Forelimb muscle (tissue), 1 donor: Measurements from ENCODE around the gene SLC2A9. TPM values are rescaled to one million over a fixed set of nuclear protein-coding genes. Genes with fewer than 3 reads are reported as not detected.

Source experiments
- DNase-seq: peaks from one replicate; pipeline ENCODE4 v3.0.0-alpha.2; 2013; ENCODE audit warnings: low read depth
- polyA plus RNA-seq: library from polyadenylated mRNA; unstranded; fragments of 120-200 nt; gene quantifications from one replicate; pipeline ENCODE4 v1.2.1, GENCODE V29; 2013; ENCODE audit not compliant: insufficient read length

SLC2A9 gene
- polyA plus RNA-seq, 1 donor, result 3.4 TPM

DNA sequence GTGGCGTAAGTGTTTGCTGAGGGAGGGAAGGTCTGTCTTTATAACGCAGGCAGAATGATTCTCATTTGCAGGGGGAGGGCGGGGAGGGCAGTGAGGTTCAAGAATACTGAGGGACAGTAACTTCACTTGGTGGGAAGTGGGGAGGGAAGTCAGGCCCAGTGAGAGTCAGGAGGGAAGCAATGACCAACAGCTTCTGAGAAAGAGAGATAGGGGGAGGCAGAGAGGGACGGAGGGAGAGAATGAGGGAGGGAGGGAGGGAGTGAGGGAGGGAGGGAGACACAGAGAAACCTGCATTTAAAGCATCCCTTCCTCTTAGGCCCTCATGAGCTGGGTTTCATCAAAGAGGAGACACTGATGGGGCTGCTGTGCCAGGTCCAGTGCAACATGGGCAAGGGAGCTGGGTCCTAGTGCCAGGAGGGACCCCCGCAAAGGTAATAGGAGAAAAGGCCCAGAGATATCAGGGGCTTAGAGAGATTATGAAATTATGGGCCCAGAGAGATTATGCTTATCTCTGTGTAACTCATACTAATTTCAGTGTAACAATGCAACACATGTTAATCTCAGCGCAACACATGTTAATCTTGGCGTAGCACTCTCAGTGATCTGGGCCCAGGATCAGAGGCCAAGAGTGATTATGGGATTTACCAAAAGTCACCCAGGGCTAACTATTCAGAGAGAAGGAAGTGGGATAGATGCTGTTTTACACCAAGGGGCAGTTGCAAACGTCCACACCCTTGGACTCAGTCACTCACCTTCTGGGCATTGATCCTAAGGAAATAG lies 127.8 kb downstream of the SLC2A9 start:
- DNase-seq, result no peak

DNA sequence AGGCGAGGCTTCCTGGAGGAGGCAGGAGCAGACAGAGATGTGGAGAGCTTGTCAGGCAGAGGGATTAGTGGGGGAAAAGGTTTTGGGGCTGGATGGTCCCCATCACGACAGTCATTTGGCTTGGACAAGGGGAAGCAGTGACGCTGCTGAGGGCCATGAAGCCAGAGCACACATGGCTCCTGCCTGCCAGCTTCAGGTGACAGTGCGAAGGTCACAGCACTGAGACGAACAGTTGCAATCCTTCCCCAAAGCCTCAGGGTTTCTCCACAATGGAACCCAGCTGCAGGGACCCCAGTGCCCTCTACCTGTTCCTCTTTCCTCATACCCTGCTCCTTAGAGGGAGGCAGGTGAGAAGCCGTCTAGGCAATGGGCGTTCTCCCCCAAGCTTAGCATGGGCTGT lies 129.6 kb downstream of the SLC2A9 start:
- no peak for DNase-seq

DNA sequence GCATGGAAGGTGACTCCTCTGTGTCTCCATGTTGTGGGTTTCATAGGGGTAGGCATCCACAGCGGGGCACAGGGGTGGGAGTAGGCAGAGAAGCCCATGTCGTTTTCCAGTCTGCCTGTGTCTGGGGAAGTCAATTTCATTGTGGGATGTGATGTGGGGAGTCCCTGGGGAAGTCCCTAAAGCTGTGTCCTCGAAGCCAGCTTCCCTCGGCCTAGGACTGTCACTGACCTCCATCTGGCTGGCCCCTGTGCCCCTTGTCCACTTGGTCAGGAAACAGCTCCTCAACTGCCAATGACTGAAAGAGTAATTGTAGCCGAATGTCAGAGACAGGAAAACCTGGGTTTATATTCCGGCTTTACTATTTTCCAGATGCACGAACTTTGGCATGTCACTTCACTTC lies 130.2 kb downstream of the SLC2A9 start:
- DNase-seq, result no peak

DNA sequence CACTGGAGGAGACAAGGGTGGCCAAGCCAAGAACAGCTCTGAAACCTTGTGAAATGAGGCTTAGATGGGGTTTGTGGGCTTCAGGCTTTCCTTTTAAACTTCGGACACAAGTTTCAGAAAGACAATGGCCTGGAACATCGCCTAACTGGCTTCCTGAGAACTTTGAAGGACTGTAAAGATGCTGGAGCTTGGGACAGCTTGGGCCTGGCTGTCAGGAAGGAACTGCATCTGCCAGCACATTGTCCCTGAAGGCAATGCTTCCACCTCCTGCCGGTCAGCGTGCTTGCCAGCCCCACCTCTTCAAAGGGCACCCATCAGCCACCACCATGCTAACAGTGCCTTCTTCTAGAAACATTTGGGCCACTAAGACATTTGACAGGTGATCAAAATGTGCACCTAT lies 132.0 kb downstream of the SLC2A9 start:
- no peak for DNase-seq

DNA sequence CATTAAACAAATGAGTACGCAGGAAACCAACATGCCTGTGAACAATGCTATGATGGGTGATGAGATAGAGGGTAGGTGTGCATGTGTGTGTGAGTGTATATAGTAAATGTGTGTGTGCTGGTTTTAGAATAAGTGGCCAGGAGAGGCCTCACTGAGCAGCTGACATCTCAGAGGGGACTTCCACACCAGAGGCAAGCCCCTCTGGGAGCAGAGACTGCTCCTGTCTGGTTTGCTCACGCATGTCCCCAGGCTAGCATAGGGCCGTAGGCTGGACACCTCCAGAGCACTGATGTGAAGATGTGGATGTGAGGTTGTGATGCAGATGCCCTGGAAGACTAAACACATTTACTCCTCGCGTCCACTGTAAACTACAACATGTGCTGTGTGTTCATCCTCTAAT lies 135.3 kb downstream of the SLC2A9 start:
- DNase-seq, result no peak

DNA sequence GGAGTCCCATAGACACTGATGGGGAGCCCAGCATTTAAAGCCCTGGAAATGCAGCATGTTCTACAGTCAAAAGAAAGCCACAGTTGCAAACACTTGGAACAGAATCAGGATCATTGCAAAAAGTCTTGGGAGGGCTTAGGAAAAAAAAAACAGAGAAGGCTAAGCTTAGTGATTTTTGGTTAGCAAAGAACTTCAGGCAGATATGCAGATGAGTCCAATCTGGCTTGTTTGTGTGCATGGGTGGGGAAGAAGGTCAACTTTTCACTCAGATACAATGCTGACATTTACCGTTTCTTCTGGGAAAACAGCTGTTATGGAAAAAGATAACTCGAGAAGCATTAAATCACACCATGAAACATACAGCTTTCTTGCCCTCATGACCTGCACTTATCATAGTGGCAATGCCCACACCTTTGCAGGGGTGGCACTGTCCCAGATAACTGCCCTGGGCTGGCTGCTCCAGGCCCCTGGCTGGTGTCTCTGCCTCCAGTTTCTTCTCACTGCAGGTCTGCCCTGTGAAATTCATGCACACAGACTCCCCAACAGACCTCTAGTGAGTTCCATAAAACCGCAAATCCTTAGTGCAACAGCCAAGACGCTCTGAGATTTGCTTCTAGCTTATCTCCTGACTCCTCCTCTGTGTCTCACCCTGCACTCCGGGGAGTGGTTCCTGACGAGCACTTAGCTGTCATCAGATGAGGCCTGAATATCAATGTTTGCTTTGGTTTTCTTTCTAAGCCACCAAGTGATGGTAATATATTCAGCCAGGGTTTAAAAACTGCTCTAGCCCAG lies 140.7 kb downstream of the SLC2A9 start:
- no peak for DNase-seq

DNA sequence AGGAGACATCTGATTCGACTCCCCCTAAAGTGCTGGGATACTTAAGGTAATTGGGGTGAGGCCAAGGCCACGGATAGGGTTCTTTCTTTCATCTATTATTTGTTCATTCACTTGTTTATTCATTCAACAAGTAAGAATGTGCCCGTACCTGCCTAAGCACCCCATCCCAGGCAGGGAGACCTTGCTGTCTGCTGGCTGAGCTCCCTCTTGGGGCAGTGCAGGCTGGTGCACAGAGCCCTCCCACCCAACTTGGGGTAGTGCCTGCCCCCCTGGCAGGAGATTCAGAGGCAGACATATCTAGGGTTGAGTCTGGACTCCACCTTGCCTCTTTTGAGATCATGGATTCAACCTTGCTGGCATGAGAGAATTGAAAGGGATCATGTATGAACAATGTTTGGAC lies 144.2 kb downstream of the SLC2A9 start:
- no peak for DNase-seq

DNA sequence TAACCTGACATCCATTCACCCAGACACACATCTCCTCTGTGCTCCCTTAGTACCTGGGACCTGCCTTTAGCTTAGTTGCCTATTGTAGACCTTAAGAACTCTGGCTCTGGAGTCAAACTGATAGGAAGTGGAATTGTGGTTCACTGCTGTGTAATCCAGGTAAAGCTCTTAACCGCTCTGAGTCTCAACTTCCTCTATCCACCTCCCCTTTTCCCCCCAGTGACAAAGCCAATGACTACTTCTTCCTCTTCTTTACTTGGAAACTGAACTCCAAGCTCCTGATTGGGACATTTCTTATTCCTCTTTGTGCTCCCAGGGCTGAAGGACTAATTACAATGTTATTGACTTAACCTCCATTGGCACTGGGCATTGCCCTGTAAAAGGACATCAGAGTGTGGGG lies 145.8 kb downstream of the SLC2A9 start:
- DNase-seq, result no peak

DNA sequence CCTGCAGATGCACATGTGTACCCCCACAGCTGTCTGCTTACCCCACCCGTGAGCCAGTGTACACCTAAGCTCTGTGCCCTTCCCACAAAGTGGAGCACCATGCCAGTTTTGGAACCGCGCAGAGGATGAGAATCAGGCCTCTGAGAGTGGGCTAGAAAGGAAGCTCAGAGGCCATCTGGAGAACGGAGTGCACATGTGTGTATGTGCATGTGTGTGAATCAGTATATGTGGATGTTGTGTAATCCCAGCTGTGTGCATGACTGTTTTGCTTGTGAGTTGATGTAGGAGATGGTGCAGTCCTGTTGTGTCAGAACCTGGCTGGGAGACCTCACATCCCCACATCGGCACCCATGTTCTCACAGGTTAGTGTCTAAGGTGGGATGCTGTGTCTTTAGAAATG lies 146.9 kb downstream of the SLC2A9 start:
- no peak for DNase-seq

DNA sequence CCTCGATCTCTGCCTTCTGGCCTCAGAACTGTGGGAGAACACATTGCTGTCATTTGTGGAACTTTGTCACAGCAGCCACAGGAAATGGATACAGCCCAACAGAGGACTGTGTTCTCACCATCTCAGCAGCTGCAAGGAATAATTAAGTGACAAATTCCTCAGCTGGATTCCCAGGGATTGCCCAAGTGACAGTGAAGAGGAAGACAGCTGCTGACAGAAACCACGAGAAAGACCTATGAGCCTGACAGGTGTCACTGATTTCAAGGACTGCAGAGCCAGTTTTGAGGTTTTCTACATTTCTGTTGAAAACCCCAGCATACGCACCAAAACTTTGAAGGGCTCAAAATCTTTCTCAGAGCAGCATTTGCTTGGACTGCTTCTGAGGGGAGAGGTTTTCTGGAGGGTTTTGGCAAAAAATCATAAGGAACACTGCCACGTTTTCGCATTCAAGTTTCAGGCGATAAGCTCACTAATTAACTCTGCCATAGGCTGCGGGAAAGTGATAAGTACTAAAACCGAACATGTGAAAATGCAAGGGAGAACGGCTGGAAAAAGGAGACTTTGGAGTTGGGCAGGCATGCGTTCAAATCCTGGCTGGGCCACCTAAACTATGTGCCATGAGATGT lies 151.0 kb downstream of the SLC2A9 start:
- no peak for DNase-seq

DNA sequence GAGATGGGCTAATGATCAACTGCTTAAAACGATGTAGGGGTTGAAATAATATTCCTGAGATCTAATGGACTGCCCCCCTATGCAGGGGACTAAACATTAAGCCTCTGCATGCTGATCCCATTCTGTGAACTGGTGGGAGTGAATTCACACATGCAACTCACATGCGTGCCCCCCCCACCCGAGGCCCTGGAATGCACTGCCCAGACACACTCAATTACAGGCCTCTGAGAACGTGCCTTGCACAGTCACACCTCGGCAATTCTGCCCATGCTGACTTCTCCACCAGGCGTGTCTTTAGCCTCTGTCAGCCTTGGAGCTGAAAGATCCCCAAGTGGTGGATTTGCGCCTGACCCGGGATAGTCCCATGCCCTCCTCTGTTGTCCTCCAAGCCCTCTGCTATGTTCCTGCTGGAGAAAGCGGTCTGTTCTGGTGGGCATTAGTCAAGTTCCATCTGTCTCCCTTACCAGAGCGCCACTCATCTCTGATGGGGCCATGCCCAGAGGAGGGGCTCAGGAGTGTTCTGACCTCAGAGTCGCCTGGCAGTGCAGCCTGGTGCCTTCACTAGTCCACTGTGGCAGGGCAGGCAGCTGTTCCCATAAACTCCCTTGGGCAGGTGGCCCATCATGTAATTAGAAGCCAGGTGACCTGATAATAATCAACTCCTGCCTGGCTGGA lies 153.4 kb downstream of the SLC2A9 start:
- no peak for DNase-seq

DNA sequence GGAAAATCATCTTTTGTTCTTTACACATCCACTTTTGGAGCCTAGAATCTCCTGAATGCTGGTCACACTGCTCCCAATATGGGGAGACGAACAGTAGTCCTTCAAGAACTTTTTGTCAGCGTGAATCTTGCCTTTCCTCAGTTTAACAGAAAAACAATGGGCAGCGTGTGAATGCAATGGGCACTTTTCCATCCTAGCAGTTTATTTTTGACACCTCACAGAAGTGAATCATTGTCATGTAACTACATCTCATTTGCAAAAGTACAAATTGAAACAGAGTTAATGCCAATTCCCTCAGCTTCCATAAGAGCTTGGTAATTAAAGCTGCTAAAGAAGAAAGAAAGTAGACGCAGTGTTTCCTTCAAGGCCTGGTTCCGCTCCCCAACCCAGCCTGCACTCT lies 154.4 kb downstream of the SLC2A9 start:
- no peak for DNase-seq

DNA sequence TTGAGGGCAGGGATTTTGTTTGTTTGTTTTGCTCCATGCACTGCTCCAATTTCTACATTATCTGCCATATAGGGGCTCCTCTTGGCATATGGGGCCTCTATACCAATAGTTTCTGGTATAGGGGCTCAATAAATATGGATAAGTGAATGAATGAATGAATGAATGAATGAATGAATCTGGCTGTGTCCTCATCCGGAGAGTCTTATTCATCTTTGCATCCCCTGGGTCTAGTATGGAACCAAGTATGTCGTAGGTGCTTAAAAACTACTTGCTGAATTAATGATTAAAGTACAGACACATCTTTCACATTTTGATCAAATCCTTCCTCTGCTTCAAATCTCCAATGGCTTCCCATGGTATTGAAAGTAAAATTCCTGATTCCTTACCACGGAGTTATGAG lies 159.7 kb downstream of the SLC2A9 start:
- no peak for DNase-seq

DNA sequence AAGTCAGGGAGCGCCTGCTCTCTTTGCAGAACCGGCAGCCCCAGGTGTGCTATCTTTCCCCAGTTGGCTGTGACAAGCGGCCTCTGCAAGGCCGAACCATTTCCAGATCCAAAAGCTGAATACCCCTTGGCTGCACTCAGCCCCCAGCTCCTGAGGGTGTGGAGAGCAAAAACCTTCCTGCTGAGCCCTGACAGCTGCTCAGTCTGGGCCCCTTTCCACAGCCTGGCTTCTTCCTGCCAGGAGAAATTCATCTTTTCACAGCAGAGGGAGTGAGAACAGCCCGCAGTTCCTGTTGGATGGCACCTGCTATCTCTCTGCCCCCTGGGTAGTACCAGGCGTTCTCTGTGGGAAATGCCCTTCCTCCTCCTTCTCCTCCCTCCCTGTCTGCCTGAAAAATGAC lies 161.5 kb downstream of the SLC2A9 start:
- DNase-seq, result no peak

DNA sequence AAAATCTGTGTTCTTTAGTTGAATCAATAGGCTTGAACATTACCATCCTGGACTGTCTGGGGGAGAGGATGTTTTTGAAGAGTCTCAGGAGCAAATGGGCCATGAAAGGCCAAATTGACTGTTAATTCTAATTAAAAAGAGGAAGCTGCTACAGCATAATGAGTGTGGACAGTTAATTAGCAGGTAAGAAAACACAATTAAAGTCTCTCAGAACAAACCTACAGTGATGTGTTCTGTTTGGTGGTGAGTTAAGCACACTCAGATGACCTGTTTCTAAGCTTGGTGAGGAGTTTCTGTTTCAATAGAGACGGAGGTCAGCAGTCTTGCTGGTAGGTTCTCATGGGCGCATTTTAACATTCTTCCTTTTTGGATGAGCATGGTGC lies 171.8 kb downstream of the SLC2A9 start:
- DNase-seq, result no peak

DNA sequence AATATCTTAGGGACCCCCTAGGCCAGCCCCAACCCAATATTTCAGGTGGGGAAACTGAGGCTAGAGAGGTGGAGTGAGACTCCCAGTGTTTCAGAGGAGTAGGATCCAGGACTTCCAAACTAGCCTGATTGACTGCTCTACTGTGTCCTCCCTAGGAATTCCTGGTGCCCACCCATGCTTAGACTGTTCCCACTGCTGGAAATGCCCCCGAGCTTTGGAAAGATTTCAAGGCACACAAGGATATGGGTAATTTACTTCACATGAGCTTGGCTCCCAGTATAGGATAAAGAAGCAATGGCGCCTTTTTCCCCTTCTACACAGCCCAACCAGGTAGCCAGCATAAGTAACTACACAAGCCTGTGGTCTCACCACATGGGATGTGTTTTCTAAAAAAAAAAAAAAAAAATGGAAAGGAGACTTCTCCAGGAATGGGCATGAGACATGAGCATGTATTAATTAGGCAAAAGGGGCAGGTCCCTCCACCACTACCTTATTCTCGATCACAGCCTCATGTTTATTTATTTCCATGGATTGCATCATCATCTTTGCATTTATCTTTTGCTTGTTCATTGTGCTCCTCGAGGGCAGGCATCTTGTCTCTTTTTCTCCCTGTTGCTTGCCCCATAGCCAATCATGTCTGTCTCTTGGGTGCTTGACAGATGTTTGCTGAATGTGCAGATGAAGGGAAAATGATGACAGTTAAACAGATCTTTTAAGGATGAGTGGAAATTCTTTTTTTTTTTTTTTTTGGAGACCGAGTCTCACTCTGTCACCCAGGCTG lies 173.1 kb downstream of the SLC2A9 start:
- DNase-seq, result no peak

DNA sequence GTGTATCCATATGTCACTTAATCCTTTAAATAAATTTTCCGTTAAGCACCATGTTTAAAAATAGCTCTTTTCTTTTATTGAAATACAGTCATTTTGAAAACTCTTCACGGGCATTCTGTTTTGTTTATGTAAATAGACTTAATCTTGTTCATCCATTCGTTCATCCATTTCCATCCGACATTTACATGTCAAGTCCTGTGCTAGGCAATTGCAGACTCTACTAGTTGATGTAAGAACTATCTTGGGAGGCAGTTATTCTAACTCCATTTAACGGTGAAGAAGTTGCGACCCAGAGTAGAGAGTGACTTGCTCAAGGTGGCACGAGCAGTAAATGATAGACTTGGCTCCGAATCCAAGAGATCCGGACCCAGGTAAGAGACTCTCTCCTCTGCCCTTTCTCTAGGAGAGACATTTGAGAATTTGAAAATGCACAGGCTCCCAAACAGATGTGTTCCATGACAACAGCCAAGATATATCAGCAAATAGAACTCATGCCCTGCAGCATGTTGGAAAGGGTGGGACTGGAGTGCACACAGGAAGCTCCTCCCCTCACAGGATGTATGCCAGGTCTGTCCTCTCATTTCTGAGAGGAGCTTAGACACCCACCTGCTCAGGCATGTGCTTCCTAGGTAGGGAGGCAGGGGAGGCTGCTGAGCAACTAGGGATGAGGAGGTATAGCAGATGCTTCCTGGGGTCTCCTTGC lies 175.4 kb downstream of the SLC2A9 start:
- DNase-seq, result no peak

DNA sequence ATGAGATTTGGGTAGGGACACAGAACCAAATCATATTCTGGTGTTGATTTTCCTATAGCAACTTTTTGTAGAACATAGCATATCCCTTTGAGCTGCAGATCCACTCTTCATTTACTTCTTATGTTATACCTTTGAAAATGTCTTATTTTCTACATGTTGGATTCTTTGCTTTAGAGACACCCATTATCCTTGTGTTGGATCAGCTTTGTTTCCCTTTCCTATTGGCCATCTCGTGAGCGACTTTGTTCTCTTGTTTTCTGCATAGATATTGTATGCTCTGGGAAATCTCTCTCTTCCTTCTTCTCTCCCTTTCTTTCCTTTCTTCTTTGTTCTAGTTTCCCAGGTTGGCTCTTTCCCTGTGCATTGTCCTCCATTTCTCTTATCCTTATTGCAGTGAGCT lies 180.2 kb downstream of the SLC2A9 start:
- DNase-seq, result no peak

DNA sequence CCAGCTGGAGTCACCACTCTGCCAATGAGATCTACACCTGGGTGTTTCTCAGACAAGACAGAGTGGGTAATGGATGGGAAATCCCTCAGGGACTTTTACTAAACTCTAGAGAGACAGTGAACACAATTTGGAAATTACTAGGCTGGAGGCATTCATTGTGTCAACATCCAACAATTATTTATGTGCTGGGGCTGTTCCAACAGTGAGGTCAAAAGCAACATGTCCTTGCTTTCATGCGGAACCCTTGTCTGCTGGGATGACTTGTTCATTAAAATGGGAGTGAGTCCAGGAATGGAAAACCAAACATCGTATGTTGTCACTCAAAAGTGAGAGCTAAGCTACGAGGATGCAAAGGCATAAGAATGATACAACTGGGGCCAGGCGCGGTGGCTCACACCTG lies 185.9 kb downstream of the SLC2A9 start:
- no peak for DNase-seq

DNA sequence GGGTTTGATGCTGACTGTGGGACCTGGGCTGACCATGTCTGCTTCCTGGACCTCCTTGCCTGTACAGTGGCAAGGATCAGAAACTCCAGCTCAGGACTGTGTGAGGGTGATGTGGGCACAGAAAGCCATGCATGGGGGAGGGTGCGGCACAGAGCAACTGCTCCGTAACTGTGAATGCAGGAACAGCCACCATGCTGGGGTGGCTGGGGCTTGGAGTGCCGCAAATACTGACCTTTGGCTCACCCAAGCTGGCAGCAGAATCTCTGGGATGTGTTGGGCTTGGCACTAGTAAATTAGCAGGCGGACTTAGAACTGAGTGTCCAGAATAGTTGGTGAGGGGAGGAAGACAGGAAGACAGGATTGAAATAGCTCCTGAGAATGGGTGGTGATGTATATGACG lies 187.9 kb downstream of the SLC2A9 start:
- no peak for DNase-seq

DNA sequence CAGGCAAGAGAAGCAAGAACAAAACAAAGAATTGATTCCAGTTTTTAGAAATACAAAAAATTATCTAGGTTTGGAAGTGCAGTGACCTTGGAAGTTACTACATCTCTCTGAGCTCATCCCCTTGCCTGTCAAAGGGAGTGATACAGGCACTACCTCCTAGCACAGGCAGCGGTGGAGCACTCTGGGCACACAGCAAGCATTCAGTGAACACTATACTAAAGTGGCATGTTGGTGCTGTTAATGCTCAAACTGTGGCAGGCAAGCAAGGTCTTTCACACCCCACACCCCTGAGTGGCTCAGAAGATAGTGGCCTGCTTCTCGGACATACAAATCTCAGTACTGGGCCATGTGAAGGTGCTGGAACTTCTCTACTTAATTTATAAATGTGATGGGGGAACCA lies 188.7 kb downstream of the SLC2A9 start:
- no peak for DNase-seq
